GM12873 (cell line): ENCODE measurements around the gene GIN1.

Experiments
- CTCF ChIP-seq: IDR thresholded peaks from 2 replicates; pipeline ENCODE4 v1.5.1; 2012; ENCODE audit warnings: low read depth, mild to moderate bottlenecking, moderate library complexity, low read length, control low read depth; ENCODE audit not compliant: insufficient read depth; ENCODE audit errors: missing control alignments

Gene GIN1, protein sequence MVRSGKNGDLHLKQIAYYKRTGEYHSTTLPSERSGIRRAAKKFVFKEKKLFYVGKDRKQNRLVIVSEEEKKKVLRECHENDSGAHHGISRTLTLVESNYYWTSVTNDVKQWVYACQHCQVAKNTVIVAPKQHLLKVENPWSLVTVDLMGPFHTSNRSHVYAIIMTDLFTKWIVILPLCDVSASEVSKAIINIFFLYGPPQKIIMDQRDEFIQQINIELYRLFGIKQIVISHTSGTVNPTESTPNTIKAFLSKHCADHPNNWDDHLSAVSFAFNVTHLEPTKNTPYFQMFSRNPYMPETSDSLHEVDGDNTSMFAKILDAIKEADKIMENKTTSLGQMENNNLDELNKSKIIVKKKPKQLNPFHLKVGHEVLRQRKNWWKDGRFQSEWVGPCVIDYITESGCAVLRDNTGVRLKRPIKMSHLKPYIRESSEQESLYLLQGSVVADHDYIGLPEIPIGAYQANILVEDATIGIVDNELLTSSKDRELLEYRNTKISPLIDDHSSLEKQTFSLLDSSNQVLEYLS

GRCh38 chr5:103119765-103120606 lies at the start of gene GIN1, which contains the start of gene PPIP5K2:
TSS of gene GIN1 (minus strand) at chr5:103120138. CDS start at chr5:103108707, 11,431 bp downstream.
TSS of gene PPIP5K2 (plus strand) at chr5:103120301. CDS start at chr5:103129590, 9,289 bp downstream.
- TF ChIP-seq CTCF: peak; percentile 1

DNA sequence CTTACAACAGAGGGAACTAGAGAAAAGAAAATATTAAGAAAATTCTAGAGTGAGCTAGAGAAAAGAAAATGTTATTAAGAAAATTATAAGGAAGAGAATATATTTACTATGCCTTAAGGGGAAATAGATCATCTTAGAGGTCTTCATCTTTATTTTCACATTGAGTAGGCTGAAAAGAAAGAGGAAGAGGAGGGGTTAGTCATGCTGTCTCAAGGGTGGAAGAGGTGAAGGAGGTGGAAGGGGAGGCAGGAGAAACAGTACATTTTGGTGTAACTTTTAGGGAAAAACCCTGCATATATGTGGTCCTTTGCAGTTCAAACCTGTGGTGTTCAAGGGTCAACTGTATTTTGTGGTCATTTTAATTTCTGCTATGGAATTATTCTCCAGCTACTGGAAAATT lies 46.8 kb upstream of the GIN1 start:
- TF ChIP-seq CTCF: no peak

DNA sequence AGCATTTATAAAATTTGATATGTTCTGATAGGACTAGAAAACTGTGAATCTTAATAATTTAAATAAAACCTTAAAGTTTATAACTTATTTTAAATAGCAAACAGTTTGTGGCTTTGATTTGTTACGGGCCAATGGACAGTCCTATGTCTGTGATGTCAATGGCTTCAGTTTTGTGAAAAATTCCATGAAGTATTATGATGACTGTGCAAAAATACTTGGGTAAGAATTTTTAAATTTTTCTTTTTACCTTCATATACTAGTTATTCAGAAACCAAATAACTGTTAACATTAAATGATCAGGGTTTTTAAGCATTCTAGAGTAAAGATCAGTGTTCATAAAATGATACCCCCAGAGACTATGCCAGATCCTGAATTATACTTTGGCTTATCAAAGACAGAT lies 31.2 kb upstream of the GIN1 start:
- no peak for TF ChIP-seq CTCF

DNA sequence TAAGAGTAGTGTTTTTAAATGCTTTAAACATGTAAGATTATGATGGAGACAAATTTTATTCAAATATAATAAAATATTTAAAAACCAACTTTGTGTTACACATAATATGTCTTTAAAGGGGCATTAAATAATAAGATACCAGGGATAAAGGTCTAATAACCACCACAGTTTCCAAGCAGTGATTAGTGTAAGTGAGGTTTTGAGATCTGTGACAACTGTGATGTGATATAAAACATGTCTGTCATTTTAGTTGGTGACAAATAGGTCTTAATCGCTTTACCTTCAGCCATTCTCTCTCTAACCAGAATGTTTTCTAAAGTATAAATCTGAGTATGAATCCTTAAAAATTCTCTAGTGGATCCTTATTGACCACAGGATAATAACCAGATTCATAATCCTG lies 28.3 kb upstream of the GIN1 start:
- TF ChIP-seq CTCF: no peak

DNA sequence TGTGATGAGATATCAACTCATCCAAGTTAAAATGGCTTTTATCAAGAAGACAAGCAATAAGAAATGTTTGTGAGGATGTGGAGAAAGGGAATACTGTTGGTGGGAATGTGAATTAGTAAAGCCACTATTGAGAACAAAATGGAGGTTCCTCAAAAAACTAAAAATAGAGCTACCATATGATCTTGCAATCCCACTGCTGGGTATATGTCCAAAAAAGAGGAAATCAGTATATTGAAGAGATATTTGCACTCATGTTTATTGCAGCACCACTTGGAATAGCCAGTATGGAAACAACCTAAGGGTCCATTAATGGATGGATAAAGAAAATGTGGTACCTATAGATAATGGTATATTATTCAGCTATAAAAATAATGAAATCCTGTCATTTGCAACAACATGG lies 25.3 kb upstream of the GIN1 start:
- TF ChIP-seq CTCF: no peak

DNA sequence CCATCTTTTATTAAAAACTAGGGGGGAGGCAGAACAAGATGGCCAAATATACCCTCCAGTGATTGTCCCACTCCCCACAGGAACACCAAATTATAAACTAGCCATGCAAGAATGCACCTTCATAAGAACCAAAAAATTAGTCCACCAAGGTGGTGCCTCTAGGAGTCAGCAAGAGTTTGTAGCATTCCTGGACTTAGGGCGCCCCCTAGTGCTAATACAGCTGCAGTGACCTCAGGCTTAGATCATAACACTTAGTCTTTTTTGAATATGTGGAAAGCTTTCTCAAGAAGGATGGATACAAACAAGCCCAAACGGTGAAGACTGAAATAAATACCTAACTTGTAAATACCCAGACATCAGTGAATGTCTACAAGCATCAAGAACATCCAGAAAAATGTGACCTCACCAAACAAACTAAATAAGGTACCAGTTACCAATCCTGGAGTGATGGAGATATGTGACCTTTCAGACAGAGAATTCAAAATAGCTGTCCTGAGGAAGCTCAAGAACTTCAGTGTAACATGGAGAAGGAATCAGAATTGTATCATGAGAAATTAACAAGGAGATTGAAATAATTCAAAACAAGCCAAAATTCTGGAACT lies 19.4 kb upstream of the GIN1 start:
- peak; percentile 88 for TF ChIP-seq CTCF
